Stomach (tissue), 9 donors: Measurements from ENCODE around the gene TCFL5. TPM values are rescaled to one million over a fixed set of nuclear protein-coding genes. Genes with fewer than 3 reads are reported as not detected.
A peak's percentile ranks its signal among the peaks of the same experiment; 100 is the strongest.

Source experiments
- DNase-seq, 2 donors: peaks; one replicate each; pipeline versions ENCODE4 v3.0.0 to v3.0.0-alpha.2; 2013 to 2019
- H3K27ac ChIP-seq, 5 donors: fragments of 200-600 bp in 4 of 5; sonication (generic) in 4 of 5; one replicate each; pipeline ENCODE4 v1.5.1; 2013 to 2019; ENCODE audit warnings: mild to moderate bottlenecking in 1 of 5, moderate library complexity in 1 of 5
- H3K27me3 ChIP-seq, 3 donors: fragments of 200-600 bp; sonication (generic); one replicate each; pipeline ENCODE4 v1.5.1; 2017 to 2019; ENCODE audit warnings: mixed run types in 1 of 3
- H3K36me3 ChIP-seq, 4 donors: fragments of 200-600 bp; sonication (generic); 1 replicate in 3 of 4; 2 replicates in 1 of 4; pipeline ENCODE4 v1.5.1; 2016 to 2019
- H3K4me1 ChIP-seq, 4 donors: fragments of 200-600 bp; sonication (generic); one replicate each; pipeline ENCODE4 v1.5.1; 2016 to 2019
- H3K4me3 ChIP-seq, 4 donors: fragments of 200-600 bp; sonication (generic) in 3 of 4; one replicate each; pipeline ENCODE4 v1.5.1; 2016 to 2019; ENCODE audit warnings: mild to moderate bottlenecking in 1 of 4
- H3K9me3 ChIP-seq, 4 donors: fragments of 200-600 bp; sonication (generic); one replicate each; pipeline ENCODE4 v1.5.1; 2016 to 2019
- EP300 ChIP-seq: sonication (generic); formaldehyde crosslinking; IDR thresholded peaks from one replicate; pipeline ENCODE4 v1.6.1; 2017; ENCODE audit warnings: antibody characterized with exemption
- POLR2A ChIP-seq, 4 donors: fragments of 450-650 bp; IDR thresholded peaks; one replicate each; pipeline ENCODE4 v1.6.1; 2016; ENCODE audit warnings: antibody characterized with exemption in 4 of 4, control low read depth in 2 of 4, mild to moderate bottlenecking in 1 of 4, moderate library complexity in 1 of 4
- POLR2AphosphoS5 ChIP-seq, 3 donors: sonication (generic); formaldehyde crosslinking; IDR thresholded peaks; one replicate each; pipeline ENCODE4 v1.6.1; 2016; ENCODE audit warnings: antibody characterized with exemption in 3 of 3
- WGBS, 5 donors: extraction: QIAGEN DNeasy Blood & Tissue Kit in 3 of 5; methylation state at CpG; one replicate each; pipeline versions ENCODE4 v1.1.5 to v1.1.7; 2013 to 2018; 5-methylcytosine and 5-hydroxymethylcytosine counted together
- intact Hi-C: fragments of 100-400 bp; cut with DNase I; formaldehyde crosslinking; loops from one replicate; pipeline ENCODE4 v1.15.1; 2023; ENCODE audit warnings: low total_unique reads
- polyA plus RNA-seq, 3 donors: library from polyadenylated mRNA; stranded (reverse); fragments of 200-250 nt; gene quantifications; one replicate each; pipeline ENCODE4 v1.2.3, GENCODE V29; 2013
- total RNA-seq, 5 donors: library from RNA; depleted of rRNA; stranded (reverse); fragments of >200 nt; gene quantifications; one replicate each; pipeline versions ENCODE4 v1.1.0 to v1.2.3, GENCODE V29; 2014 to 2016
- TF ChIP-seq, protein P1 (sequence below), 7 experiments: fragments of 450-650 bp in 4 of 7; fragments of 200-600 bp in 3 of 7; sonication (generic) in 3 of 7; IDR thresholded peaks; one replicate each; pipeline ENCODE4 v1.5.1; 2016 to 2019; ENCODE audit warnings: antibody characterized with exemption in 7 of 7, control low read depth in 2 of 7, mild to moderate bottlenecking in 1 of 7
- donor health status: healthy with polysubstance abuse.
- donor health status: Bipolar disorder and iron deficiency.
- donor health status: healthy.

The TCFL5 gene
- total and polyA plus RNA-seq, 8 donors: 3.0 to 29.5 (median 5.7) TPM

DNA sequence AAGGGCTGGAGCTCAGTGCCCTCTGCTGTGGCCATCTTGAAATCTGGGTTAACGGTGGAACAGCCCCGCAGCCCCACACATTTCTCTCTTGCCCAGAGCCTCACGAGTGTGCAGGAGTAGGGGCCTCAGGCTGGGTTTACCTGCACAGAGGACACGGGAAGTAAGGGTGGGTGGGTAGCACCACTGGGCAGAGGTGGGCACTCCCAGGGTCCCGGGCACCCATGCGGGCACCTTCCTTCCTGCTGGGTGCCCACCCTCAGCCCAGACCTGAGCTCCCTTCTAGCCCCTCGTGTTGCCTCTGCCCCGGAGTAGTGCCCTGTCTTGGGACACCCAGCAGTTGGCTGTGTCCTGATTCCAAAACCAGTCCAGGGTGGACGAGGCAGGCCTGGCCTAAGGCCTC, 33.6 kb downstream of the TCFL5 start:
- intact Hi-C loops: no loop called here
- peaks cover 20 to 37% (median 34%) of the 10 kb centered on the region in 4 donors for H3K4me1 ChIP-seq
- WGBS, 5 donors: 90 to 96% (median 96%) methylated on average over 5 to 9 of the region's 9 CpGs
- no peak overlapping the region for H3K27ac ChIP-seq
- H3K27me3 ChIP-seq: peaks cover 0 to 11% (median 0%) of the 10 kb centered on the region in 3 donors
- no peaks in the 10 kb centered on the region for H3K9me3 ChIP-seq
- no peak for DNase-seq
- no peak overlapping the region for H3K4me3 ChIP-seq
- no peak for TF ChIP-seq EP300
- no peak for TF ChIP-seq POLR2A (IDR thresholded peaks at IDR 0.05)
- no peak for TF ChIP-seq POLR2AphosphoS5 (IDR thresholded peaks at IDR 0.05)
- TF ChIP-seq, protein P1, sequence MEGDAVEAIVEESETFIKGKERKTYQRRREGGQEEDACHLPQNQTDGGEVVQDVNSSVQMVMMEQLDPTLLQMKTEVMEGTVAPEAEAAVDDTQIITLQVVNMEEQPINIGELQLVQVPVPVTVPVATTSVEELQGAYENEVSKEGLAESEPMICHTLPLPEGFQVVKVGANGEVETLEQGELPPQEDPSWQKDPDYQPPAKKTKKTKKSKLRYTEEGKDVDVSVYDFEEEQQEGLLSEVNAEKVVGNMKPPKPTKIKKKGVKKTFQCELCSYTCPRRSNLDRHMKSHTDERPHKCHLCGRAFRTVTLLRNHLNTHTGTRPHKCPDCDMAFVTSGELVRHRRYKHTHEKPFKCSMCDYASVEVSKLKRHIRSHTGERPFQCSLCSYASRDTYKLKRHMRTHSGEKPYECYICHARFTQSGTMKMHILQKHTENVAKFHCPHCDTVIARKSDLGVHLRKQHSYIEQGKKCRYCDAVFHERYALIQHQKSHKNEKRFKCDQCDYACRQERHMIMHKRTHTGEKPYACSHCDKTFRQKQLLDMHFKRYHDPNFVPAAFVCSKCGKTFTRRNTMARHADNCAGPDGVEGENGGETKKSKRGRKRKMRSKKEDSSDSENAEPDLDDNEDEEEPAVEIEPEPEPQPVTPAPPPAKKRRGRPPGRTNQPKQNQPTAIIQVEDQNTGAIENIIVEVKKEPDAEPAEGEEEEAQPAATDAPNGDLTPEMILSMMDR (IDR thresholded peaks at IDR 0.05): no peak
- no peaks in the 10 kb centered on the region for H3K36me3 ChIP-seq

DNA sequence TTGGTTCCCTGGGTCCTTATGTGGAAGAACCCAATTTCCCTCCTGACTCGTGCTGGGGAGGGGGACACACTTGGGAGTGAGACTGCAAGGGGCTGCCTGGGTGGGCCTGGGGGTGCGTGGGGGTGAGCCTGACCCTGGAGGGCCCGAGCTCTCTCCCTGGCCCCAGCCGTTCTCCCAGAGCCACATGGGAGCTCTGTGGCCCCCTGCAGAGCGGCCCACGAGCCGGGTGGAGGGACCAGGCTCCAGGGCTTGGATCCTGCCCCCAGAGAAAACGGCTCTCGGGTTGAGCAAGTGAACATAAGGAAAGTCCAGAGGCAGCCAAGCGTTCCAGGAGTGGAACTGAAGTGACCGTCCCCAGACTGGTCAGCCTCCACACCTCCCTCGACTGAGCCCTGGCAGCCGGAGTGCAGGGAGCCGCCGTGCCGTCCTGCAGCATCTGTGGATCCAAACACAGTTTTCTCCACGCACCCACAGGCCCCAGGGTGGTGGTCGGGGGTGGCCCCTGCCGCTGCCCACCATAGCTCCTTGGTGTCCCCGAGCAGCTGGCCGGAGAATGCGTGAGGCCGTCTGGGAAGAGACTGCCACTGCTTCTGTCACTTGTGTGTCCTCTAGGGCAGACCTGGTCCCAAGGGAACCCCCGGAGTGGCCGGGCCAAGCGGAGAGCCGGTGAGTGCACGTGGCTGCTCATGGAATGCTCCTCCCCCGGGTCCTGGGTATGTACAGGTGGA, 34.1 kb downstream of the TCFL5 start:
- peaks cover 18 to 37% (median 28%) of the 10 kb centered on the region in 4 donors for H3K4me1 ChIP-seq
- no peak overlapping the region for H3K4me3 ChIP-seq
- no peaks in the 10 kb centered on the region for H3K36me3 ChIP-seq
- H3K27me3 ChIP-seq: peaks cover 0 to 11% (median 0%) of the 10 kb centered on the region in 3 donors
- H3K9me3 ChIP-seq: no peaks in the 10 kb centered on the region
- no peak for TF ChIP-seq EP300
- TF ChIP-seq POLR2AphosphoS5 (IDR thresholded peaks at IDR 0.05): no peak
- no peak for TF ChIP-seq POLR2A (IDR thresholded peaks at IDR 0.05)
- TF ChIP-seq, protein P1 (IDR thresholded peaks at IDR 0.05): no peak
- intact Hi-C loops: no loop called here
- peak in 1 of 2 donors; percentile 3 for DNase-seq
- H3K27ac ChIP-seq: no peak overlapping the region
- WGBS, 5 donors: 76 to 83% (median 82%) methylated on average over 17 to 29 of the region's 29 CpGs

DNA sequence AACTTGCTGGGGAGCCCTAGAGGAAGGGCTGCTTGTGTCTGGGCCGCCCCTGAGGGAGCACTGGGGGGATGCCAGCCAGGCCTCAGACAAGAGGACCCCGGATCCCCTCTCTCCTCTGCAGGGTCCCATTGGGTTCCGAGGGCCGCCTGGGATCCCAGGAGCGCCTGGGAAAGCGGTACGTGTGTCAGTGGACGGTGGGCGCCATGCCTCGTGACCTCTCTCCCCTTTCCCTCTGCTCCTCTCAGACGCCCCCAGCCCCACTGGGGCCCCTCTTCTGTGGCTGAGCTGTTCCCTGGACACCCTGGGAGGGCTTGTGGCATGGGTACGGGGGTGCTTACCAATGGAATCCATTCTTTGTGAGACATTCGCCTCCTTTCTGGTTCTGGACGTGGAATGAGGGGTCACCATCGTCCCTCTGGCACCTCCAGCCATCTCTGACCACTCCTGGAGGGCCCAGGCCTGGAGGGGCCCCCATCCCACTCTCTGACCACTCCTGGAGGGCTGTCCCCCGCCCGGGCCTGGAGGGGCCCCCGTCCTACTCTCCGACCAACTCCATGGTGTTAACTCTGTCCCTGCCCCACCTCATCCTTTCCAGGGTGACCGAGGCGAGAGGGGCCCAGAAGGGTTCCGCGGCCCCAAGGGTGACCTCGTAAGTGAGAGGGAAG, 34.8 kb downstream of the TCFL5 start:
- Histone ChIP-seq H3K27me3 (peaks cover 0 to 11% (median 0%) of the 10 kb centered on the region in 3 donors), H3K4me3 (no peak overlapping the region), H3K9me3 (no peaks in the 10 kb centered on the region), H3K36me3 (no peaks in the 10 kb centered on the region), H3K4me1 (peaks cover 11 to 31% (median 21%) of the 10 kb centered on the region in 4 donors), H3K27ac (no peak overlapping the region)
- TF ChIP-seq, protein P1 (IDR thresholded peaks at IDR 0.05): no peak
- no peak for TF ChIP-seq POLR2AphosphoS5 (IDR thresholded peaks at IDR 0.05)
- no peak for TF ChIP-seq EP300
- TF ChIP-seq POLR2A (IDR thresholded peaks at IDR 0.05): no peak
- DNase-seq: peak in 1 of 2 donors; percentile 3
- intact Hi-C loops: no loop called here
- WGBS, 5 donors: 88 to 92% (median 89%) methylated on average over 23 to 24 of the region's 24 CpGs

DNA sequence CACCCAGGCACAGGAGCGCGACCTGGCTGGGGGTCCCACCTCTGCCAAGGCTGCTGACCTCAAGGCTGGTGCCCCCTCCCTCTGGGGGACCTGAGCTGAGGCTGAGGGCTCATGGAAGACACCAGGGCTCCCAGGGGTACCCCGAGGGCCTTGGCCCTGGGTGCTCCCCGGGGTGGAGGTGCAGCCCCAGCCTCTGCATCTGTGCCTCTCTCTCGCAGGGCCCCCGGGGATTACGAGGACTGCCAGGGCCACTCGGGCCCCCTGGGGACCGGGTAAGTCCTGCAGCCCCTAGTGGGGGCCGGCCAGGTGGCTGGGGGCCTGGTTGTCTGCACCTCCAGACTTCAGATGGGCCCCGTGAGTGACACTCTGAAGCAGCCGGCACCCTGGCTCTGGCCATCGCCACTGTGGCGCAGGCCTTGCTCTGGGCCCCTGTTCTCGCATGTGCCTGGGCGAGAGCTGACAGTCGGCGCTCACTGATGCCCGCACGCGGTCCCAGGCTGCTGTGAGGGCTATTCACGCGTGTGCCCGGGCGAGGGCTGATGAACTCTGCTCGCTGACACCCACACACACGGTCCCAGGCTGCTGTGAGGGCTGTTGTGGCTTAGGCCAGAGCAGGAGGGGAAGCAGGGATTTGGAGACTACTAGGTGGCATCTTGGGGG, 35.5 kb downstream of the TCFL5 start:
- no peaks in the 10 kb centered on the region for H3K9me3 ChIP-seq
- peak in 1 of 2 donors; percentile 15 for DNase-seq
- H3K27ac ChIP-seq: peak overlapping the region in 1 of 5 donors; percentile 79
- intact Hi-C loops: no loop called here
- peaks cover 0 to 11% (median 0%) of the 10 kb centered on the region in 3 donors for H3K27me3 ChIP-seq
- TF ChIP-seq, protein P1 (IDR thresholded peaks at IDR 0.05): no peak
- TF ChIP-seq POLR2AphosphoS5 (IDR thresholded peaks at IDR 0.05): no peak
- H3K4me1 ChIP-seq: peaks cover 7 to 25% (median 15%) of the 10 kb centered on the region in 4 donors
- no peaks in the 10 kb centered on the region for H3K36me3 ChIP-seq
- no peak overlapping the region for H3K4me3 ChIP-seq
- 73 to 93% (median 82%) methylated on average over 3 to 27 of the region's 27 CpGs for WGBS, 5 donors
